ENCODE data around the gene FOXB1.

FOXB1 gene

GRCh38 chr15:60020736-60021135 lies 16.6 kb downstream of the FOXB1 start:
- DNase-seq (ENCODE audit: low read depth): no peak

GRCh38 chr15:60021589-60022378 lies 17.7 kb downstream of the FOXB1 start:
- no peak for DNase-seq (ENCODE audit: low read depth)

GRCh38 chr15:60022379-60022741 lies 18.2 kb downstream of the FOXB1 start:
- DNase-seq (ENCODE audit: low read depth): no peak

- DNase-seq (ENCODE audit: low read depth): no peak
Observed at GRCh38 chr15:60026555-60026954, 22.4 kb downstream of the FOXB1 start.

GRCh38 chr15:60035344-60035743 lies 31.2 kb downstream of the FOXB1 start:
- DNase-seq (ENCODE audit: low read depth): no peak

- no peak for DNase-seq (ENCODE audit: low read depth)
Observed at GRCh38 chr15:60039316-60039715, 35.2 kb downstream of the FOXB1 start.

GRCh38 chr15:60043744-60044435 lies 39.8 kb downstream of the FOXB1 start:
- no peak for DNase-seq (ENCODE audit: low read depth)

- no peak for DNase-seq (ENCODE audit: low read depth)
Observed at GRCh38 chr15:60044636-60045270, 40.6 kb downstream of the FOXB1 start.

- no peak for DNase-seq (ENCODE audit: low read depth)
Observed at GRCh38 chr15:60047701-60048100, 43.6 kb downstream of the FOXB1 start.

- DNase-seq (ENCODE audit: low read depth): no peak
Observed at GRCh38 chr15:60049948-60050347, 45.8 kb downstream of the FOXB1 start.

GRCh38 chr15:60052796-60053195 lies 48.7 kb downstream of the FOXB1 start:
- DNase-seq (ENCODE audit: low read depth): no peak

GRCh38 chr15:60054472-60054871 lies 50.4 kb downstream of the FOXB1 start:
- no peak for DNase-seq (ENCODE audit: low read depth)

Data from stromal cell of bone marrow (primary cell).